Measurements from ENCODE around the gene MYO7B.

Gene MYO7B

GRCh38 chr2:127581516-127582490 lies 46.3 kb downstream of the MYO7B start:
- Histone ChIP-seq H3K9me3 (replicated peaks in 1 of 11) (no peaks in the 10 kb centered on the region), H3K36me3 (no peaks in the 10 kb centered on the region), H3K4me3 (no peak overlapping the region), H3K27me3 (no peaks in the 10 kb centered on the region), H3K27ac (no peak overlapping the region), H4K20me1 (no peaks in the 10 kb centered on the region), H3K4me1 (peaks cover 18 to 43% (median 30%) of the 10 kb centered on the region in 10 experiments), H3K4me2 (no peak overlapping the region), H3K9ac (no peak overlapping the region)
- TF ChIP-seq Cebpa-rat (IDR thresholded peaks at IDR 0.05) = no peak

GRCh38 chr2:127582863-127583861 lies 47.7 kb downstream of the MYO7B start:
- TF ChIP-seq Cebpa-rat (IDR thresholded peaks at IDR 0.05) = no peak
- peaks cover 5 to 39% (median 25%) of the 10 kb centered on the region in 10 experiments for H3K4me1 ChIP-seq
- no peak overlapping the region for H3K4me2 ChIP-seq
- H3K4me3 ChIP-seq = no peak overlapping the region
- H3K27me3 ChIP-seq = no peaks in the 10 kb centered on the region
- H4K20me1 ChIP-seq = no peaks in the 10 kb centered on the region
- no peak overlapping the region for H3K27ac ChIP-seq
- H3K9me3 ChIP-seq (replicated peaks in 1 of 11) = no peaks in the 10 kb centered on the region
- H3K9ac ChIP-seq = no peak overlapping the region
- H3K36me3 ChIP-seq = no peaks in the 10 kb centered on the region

DNA sequence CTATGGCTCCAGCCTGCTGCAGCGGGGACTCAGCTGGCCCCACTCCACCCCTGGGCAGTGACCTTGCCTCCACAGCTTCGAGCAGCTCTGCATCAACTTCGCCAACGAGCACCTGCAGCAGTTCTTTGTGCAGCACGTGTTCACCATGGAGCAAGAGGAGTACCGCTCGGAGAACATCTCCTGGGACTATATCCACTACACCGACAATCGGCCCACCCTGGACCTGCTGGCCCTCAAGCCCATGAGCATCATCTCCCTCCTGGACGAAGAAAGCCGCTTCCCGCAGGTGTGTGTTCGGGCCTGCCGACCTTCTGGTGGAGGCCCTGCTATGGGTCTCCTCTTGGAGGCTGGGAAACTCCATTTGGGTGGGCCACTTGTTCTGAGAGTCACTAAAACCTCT lies 48.6 kb downstream of the MYO7B start:
- H4K20me1 ChIP-seq = no peaks in the 10 kb centered on the region
- H3K27me3 ChIP-seq = no peaks in the 10 kb centered on the region
- no peak for TF ChIP-seq Cebpa-rat (IDR thresholded peaks at IDR 0.05)
- H3K9ac ChIP-seq = no peak overlapping the region
- peaks cover 0 to 30% (median 16%) of the 10 kb centered on the region in 10 experiments; a peak in 13 of 20 replicates for H3K4me1 ChIP-seq
- H3K9me3 ChIP-seq (replicated peaks in 1 of 11) = no peaks in the 10 kb centered on the region
- no peaks in the 10 kb centered on the region for H3K36me3 ChIP-seq
- no peak overlapping the region for H3K27ac ChIP-seq
- H3K4me2 ChIP-seq = no peak overlapping the region
- no peak overlapping the region for H3K4me3 ChIP-seq

- H3K27ac ChIP-seq = no peak overlapping the region
- peaks cover 0 to 25% (median 14%) of the 10 kb centered on the region in 10 experiments; a peak in 13 of 20 replicates for H3K4me1 ChIP-seq
- no peak overlapping the region for H3K4me2 ChIP-seq
- no peaks in the 10 kb centered on the region for H3K9me3 ChIP-seq (replicated peaks in 1 of 11)
- no peaks in the 10 kb centered on the region for H4K20me1 ChIP-seq
- H3K4me3 ChIP-seq = no peak overlapping the region
- no peaks in the 10 kb centered on the region for H3K36me3 ChIP-seq
- H3K27me3 ChIP-seq = no peaks in the 10 kb centered on the region
- no peak for TF ChIP-seq Cebpa-rat (IDR thresholded peaks at IDR 0.05)
- H3K9ac ChIP-seq = no peak overlapping the region
These were observed 49.1 kb downstream of the MYO7B start for GRCh38 chr2:127584516-127585033.

DNA sequence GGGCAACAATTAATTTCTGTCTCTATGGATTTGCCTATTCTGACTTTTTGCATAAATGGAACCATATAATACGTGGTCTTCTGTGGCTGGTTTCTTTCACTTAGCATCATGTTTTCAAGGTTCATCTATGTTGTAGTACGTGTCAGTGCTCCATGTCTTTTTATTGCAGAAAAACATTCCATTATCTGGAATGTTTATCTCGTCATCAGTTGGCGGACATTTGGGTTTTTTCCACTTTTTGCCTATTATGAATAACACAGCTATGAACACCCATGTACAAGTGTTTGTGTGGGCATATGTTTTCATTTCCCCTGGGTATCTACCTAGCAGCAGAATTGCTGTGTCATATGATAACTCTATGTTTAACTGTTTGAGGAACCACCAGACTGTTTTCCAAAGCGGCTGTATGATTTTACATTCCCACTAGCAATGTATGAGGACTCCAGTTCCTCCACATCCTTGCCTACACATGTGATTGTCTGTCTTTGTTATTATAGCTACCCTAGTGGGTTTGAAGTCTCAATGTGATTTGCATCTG lies 49.9 kb downstream of the MYO7B start:
- H3K27ac ChIP-seq = no peak overlapping the region
- no peak for TF ChIP-seq Cebpa-rat (IDR thresholded peaks at IDR 0.05)
- H3K4me2 ChIP-seq = no peak overlapping the region
- H3K36me3 ChIP-seq = no peaks in the 10 kb centered on the region
- peaks cover 0 to 19% (median 12%) of the 10 kb centered on the region in 10 experiments; a peak in 13 of 20 replicates for H3K4me1 ChIP-seq
- H3K27me3 ChIP-seq = no peaks in the 10 kb centered on the region
- H3K4me3 ChIP-seq = no peak overlapping the region
- no peaks in the 10 kb centered on the region for H3K9me3 ChIP-seq (replicated peaks in 1 of 11)
- no peaks in the 10 kb centered on the region for H4K20me1 ChIP-seq
- H3K9ac ChIP-seq = no peak overlapping the region

DNA sequence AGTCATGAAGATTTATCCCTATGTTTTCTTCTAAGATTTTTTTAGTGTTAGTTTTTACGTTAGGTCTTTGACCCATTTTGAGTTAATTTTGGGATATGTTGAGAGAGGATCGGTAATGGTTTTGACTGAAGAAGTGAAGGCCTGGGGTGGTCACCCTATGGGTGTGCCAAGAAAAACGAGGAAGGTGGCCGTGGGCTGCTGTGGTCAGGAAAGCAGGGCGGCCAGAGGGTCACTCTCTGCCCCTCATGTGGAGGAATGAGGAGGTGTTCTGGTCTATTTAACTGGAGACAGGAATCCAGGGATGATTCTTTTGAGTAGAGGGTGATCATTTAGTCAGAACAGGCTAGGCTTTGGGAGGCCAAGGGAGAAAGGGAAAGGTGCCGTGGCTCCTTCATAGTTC lies 50.7 kb downstream of the MYO7B start:
- Histone ChIP-seq H3K9ac (no peak overlapping the region), H3K4me1 (peaks cover 0 to 19% (median 14%) of the 10 kb centered on the region in 10 experiments; a peak in 14 of 20 replicates)
- TF ChIP-seq Cebpa-rat (IDR thresholded peaks at IDR 0.05) = no peak

DNA sequence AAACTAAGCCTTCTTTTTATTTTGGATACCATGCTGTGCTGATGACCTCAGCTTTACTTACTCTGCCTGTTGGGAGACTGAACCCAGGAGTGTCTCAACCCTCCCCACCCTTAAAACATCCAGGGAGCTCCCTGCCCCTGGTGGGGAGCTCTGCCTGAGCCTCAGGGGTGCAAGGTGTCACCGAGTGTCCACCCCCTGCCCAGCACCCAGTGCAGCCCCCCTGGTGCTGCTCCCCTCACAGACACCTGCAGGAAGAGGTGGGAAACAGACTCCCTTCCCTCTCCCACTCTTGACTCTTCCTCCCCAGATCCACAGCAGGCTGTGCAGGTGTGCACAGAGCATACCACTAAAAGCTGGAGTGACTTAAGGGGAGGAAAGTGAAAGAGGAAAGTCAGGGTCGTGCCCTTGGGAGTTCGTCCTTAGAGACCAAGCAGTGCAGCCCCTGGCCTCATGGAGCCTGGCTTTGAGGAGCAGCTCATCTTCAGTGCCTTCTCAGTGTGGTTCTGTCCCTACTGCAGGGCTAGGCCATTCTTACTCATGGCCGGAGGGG lies 51.3 kb downstream of the MYO7B start:
- Histone ChIP-seq H3K4me2 (peak overlapping the region in 8 of 11 experiments; percentile 12 to 65 (median 46); a peak in 14 of 22 replicates), H3K4me3 (no peak overlapping the region), H3K27ac (no peak overlapping the region), H3K4me1 (peaks cover 0 to 26% (median 21%) of the 10 kb centered on the region in 10 experiments; a peak in 15 of 20 replicates), H4K20me1 (no peaks in the 10 kb centered on the region), H3K27me3 (no peaks in the 10 kb centered on the region), H3K9me3 (replicated peaks in 1 of 11) (no peaks in the 10 kb centered on the region), H3K36me3 (no peaks in the 10 kb centered on the region), H3K9ac (no peak overlapping the region)
- TF ChIP-seq Cebpa-rat (IDR thresholded peaks at IDR 0.05) = no peak

More for the DNA sequence above, 50.7 kb downstream of the MYO7B start:
- Histone ChIP-seq H3K4me2 (no peak overlapping the region; a peak in 1 of 22 replicates), H3K36me3 (no peaks in the 10 kb centered on the region), H3K27me3 (no peaks in the 10 kb centered on the region), H3K4me3 (no peak overlapping the region), H3K27ac (no peak overlapping the region), H4K20me1 (no peaks in the 10 kb centered on the region), H3K9me3 (replicated peaks in 1 of 11) (no peaks in the 10 kb centered on the region)

GRCh38 chr2:127588241-127588640 lies 52.8 kb downstream of the MYO7B start:
- H3K9ac ChIP-seq = no peak overlapping the region
- H4K20me1 ChIP-seq = no peaks in the 10 kb centered on the region
- H3K4me3 ChIP-seq = no peak overlapping the region
- 0 out of 22 replicates have a peak overlapping the region, but pooled peaks of 1 of the 11 experiments have one; percentile 60 for H3K4me2 ChIP-seq
- H3K36me3 ChIP-seq = no peaks in the 10 kb centered on the region
- no peak for TF ChIP-seq Cebpa-rat (IDR thresholded peaks at IDR 0.05)
- H3K4me1 ChIP-seq = peaks cover 0 to 30% (median 25%) of the 10 kb centered on the region in 10 experiments; a peak in 15 of 20 replicates
- no peaks in the 10 kb centered on the region for H3K9me3 ChIP-seq (replicated peaks in 1 of 11)
- H3K27ac ChIP-seq = no peak overlapping the region
- no peaks in the 10 kb centered on the region for H3K27me3 ChIP-seq
